DMS 273 treated with DMSO at 0.1 percent for 48 hours (cell line): ENCODE data around the gene OR51T1.
"Not testable (repeated sequence)": the region's sequence is repeated elsewhere in the genome, so short reads cannot be mapped to it uniquely, and the experiment has no call there.

ENCODE experiments used
- DNase-seq: peaks from one replicate; lab custom pipeline; 2025; lab: John Stamatoyannopoulos, UW

The OR51T1 gene, protein sequence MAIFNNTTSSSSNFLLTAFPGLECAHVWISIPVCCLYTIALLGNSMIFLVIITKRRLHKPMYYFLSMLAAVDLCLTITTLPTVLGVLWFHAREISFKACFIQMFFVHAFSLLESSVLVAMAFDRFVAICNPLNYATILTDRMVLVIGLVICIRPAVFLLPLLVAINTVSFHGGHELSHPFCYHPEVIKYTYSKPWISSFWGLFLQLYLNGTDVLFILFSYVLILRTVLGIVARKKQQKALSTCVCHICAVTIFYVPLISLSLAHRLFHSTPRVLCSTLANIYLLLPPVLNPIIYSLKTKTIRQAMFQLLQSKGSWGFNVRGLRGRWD

DNA sequence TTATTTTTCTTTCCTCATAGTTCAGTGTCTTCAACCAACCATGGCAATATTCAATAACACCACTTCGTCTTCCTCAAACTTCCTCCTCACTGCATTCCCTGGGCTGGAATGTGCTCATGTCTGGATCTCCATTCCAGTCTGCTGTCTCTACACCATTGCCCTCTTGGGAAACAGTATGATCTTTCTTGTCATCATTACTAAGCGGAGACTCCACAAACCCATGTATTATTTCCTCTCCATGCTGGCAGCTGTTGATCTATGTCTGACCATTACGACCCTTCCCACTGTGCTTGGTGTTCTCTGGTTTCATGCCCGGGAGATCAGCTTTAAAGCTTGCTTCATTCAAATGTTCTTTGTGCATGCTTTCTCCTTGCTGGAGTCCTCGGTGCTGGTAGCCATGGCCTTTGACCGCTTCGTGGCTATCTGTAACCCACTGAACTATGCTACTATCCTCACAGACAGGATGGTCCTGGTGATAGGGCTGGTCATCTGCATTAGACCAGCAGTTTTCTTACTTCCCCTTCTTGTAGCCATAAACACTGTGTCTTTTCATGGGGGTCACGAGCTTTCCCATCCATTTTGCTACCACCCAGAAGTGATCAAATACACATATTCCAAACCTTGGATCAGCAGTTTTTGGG, at the start of gene OR51T1:
Gene OR51T1, plus strand, starts transcription at position 41 of the 641 bp plus-strand sequence. Its CDS starts 0 bp downstream, at position 41.
- no peak for DNase-seq

- DNase-seq = no peak
These were observed 41.7 kb upstream of the OR51T1 start for GRCh38 chr11:4839851-4840549.

- DNase-seq = no peak
These were observed 32.7 kb upstream of the OR51T1 start, which contains the start of gene OR51S1 for GRCh38 chr11:4848908-4849532. Gene OR51S1, minus strand, starts transcription at chr11:4849208. Its CDS starts 0 bp downstream, at chr11:4849208.

DNA sequence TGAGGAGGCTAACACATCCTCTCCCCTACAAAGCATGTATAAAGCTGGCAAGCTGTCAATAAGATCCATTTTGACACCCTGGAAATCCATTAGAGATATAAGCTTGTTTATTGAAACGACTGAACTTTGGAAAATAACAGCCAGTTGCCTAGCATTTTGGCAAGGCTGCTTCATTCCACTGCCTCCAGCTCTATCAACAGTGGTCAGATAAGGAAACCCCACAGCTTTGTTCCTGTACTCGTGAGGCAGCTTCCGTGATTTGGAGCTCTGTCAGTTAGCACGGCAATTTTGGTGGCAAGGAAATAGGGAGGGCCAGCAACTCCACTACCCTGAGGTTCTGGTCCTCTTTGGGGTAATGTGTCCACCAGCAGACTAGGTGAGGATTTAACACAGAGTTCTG, 30.7 kb upstream of the OR51T1 start:
- no peak for DNase-seq

DNA sequence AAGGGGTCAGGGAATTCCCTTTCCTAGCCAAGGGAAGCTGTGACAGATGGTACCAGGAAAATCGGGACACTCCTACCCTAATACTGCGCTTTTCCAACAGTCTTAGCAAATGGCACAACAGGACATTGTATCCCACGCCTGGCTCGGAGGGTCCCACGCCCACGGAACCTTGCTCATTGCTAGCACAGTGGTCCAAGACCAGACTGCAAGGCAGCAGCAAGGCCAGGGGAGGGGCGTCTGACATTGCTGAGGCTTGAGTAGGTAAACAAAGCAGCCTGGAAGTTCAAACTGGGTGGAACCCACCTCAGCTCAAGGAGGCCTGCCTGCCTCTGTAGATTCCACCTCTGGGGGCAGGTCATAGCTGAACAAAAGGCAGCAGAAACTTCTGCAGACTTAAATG, 27.4 kb upstream of the OR51T1 start:
- DNase-seq = not testable (repeated sequence)

DNA sequence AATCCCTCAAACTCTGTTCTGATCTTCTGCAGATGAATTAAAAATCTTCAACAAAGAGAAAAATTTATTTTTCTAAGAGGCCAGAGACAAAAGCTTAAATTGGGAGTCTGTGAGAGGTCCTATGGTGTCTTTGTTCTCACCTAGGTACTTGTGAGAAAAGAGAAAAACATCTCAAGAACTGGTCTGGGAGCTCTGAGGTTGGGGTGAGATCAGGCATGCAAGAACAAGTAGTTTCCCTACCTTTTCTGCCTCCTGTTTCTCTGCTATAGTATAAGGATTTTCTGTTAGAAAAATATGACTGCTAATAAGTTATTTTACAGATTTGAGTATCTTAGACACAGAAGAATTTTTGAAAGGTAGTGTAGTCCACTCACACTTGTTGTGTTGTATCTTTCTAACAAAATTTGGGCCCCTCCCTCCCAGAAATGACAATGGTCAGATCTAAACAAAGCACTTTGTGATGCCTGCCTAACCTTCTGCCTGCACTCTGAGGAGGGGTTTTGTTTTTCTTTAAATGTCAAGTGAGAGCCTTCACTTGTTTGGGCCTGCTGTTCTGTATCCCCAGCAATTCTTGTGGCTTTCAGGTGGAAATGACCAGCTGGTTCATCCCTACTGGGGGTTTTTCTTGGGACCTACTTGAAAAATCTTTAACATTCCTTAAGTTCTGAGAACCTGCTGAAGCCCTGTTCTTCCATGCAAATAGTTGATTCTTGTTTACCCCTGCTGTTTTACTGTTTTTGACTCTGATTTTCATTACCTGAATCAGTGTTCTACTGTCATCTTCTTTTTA, 19.1 kb upstream of the OR51T1 start:
- no peak for DNase-seq

GRCh38 chr11:4863876-4864275, 17.8 kb upstream of the OR51T1 start:
- DNase-seq = no peak

GRCh38 chr11:4865855-4866254, 15.8 kb upstream of the OR51T1 start:
- no peak for DNase-seq

GRCh38 chr11:4881188-4881587, 512 bp upstream of the OR51T1 start:
- DNase-seq = no peak

DNA sequence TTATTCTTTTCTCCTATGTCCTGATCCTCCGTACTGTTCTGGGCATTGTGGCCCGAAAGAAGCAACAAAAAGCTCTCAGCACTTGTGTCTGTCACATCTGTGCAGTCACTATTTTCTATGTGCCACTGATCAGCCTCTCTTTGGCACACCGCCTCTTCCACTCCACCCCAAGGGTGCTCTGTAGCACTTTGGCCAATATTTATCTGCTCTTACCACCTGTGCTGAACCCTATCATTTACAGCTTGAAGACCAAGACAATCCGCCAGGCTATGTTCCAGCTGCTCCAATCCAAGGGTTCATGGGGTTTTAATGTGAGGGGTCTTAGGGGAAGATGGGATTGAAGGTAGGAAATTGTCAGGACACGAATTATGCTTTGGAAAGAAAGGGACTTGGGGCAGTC, 843 bp downstream of the OR51T1 start:
- DNase-seq = no peak

DNA sequence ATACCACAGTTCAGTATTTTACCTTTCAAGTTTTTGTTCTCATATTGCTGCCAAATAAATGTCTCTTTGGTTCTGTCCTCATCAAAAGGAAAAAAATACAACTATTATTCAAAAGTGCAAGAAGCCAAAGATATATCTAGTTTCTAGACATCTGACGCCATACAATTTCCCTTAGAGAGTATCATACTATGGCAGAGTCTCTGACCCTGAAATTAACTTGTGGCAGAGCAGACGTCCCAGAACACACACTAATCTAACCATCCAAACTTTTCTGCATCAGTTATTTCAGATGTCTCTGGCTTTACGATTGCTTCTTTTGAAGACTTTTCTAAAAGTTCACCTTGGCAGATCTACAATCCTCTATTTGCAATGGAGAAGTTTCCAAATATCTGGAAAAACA, 2.7 kb downstream of the OR51T1 start:
- no peak for DNase-seq

GRCh38 chr11:4886186-4886585, 4.5 kb downstream of the OR51T1 start:
- DNase-seq = no peak

DNA sequence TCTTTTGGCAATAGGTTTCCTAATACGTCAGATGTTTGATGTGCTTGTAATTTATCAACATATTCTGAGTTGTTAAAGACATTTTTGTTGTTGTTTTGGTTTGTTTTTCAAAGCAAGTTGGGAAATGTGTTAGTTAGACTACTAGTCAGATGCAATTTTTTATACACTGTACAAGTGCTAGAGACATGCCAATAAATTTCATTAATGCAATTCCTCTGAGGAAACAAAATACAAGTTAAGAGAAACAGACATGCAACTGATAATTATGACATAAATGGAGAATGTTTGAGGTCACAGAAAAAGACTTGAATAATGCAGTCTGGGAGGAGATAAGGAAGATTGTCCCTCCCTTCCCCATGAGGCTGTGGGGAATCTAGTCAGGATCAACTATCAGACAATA, 5.9 kb downstream of the OR51T1 start:
- no peak for DNase-seq

- no peak for DNase-seq
These were observed 8.6 kb downstream of the OR51T1 start for GRCh38 chr11:4890279-4890678.

DNA sequence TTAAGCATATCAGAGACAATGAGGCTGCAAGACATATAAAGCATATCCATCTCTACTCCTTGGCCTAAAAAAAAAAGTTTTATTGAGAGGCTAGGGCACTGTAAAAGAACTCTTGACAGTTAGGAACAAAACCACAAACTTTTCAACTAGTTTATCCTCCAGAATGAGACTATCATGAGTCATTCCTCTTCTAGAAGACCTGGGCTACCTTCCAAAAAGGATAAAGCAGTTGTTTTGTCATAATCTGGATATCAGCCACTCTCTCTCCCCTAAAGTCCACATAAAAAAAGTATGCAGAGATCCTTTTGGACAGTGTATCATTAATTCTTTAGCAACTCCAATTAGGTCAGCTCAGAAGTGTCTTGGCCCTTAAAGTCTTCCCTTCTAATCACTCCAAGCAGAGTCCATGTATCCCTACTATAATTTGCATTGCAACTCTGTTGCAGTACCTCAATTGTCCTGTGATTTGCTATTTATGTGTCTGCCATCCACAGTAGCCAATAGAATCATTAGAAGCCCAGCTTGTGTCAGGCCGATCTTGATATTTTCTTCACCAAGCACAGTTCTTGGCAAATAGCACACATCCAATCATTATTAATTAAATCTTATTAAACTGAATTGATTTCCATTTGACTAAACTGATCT, 10.4 kb downstream of the OR51T1 start:
- DNase-seq = no peak

- DNase-seq = no peak
These were observed 21.8 kb downstream of the OR51T1 start, which contains the start of gene OR51A7 for GRCh38 chr11:4903484-4903883. Gene OR51A7, plus strand, starts transcription at chr11:4903783. Its CDS starts 3,587 bp downstream, at chr11:4907370.

DNA sequence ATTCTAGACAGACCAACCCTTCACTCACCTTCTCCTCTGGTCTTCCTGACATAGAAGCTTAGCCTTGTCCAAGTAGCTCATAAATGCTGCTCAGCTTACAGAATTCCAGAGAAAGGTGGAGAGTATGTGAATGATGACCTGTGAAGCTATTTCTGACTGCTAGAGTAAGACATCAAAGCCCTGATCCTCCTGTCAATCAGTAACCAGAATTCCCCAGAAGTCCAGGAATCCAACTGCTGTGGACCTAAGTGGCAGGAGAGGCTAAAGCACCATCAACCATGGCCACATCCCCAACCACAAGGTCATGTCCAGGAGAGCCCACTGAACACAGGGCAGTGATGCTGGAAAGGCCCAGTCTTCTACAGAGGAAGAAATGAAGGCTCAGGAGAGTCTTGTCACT, 34.9 kb downstream of the OR51T1 start:
- DNase-seq = no peak

DNA sequence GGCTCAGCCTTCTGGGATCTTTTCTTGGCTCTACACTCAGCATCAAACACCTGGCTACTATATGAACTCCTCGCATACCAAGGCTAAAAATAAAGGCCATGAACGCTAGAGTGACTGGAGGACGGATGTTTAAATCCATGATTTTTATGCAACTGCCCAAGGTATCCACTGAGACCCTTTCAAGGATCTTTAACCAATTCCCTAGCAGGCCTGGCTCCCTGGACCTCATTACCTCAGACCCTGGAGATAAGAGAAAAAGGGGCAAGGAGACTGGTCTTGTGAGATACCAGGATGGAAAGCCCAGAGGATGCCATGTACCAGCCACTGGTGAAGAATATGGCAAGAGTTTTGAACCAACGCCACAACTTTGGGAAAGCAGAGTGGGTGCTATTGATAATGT, 37.5 kb downstream of the OR51T1 start, which contains the start of gene OR51G2:
Gene OR51G2, minus strand, starts transcription at position 101 of the 400 bp plus-strand sequence. CDS start 3,687 bp downstream, outside the sequence.
- DNase-seq = no peak

DNA sequence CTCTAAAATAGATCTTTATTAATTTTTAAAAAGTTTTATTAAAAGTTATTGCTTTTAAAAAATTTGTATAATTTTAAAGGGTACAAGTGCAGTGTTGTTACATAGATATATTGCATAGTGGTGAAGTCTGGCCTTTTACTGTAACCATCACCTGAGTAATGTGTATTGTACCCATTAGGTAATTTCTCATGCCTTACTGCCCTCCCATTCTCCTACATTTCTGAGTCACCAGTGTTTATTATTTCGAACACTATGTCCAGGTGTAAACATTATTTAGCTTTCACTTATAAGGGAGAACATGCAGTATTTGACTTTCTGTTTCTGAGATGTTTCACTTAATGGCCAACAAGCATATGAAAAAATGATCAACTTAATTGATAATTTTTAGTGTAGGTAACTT, 40.1 kb downstream of the OR51T1 start:
- no peak for DNase-seq

- no peak for DNase-seq
These were observed 40.6 kb downstream of the OR51T1 start for GRCh38 chr11:4922304-4922703.

- no peak for DNase-seq
These were observed 42.5 kb downstream of the OR51T1 start, which contains the start of gene OR51G1 for GRCh38 chr11:4924239-4924638. Gene OR51G1, minus strand, starts transcription at chr11:4924339. Its CDS starts 0 bp downstream, at chr11:4924339.
